Measurements from ENCODE around the gene ECEL1. TPM values are rescaled to one million over a fixed set of nuclear protein-coding genes. Genes with fewer than 3 reads are reported as not detected.

ECEL1 gene
- total RNA-seq, 1 experiment from 2014 or later: not detected

GRCh38 chr2:232522623-232523401, 35.2 kb upstream of the ECEL1 start:
- DNase-seq (ENCODE audit: low read depth): no peak

DNA sequence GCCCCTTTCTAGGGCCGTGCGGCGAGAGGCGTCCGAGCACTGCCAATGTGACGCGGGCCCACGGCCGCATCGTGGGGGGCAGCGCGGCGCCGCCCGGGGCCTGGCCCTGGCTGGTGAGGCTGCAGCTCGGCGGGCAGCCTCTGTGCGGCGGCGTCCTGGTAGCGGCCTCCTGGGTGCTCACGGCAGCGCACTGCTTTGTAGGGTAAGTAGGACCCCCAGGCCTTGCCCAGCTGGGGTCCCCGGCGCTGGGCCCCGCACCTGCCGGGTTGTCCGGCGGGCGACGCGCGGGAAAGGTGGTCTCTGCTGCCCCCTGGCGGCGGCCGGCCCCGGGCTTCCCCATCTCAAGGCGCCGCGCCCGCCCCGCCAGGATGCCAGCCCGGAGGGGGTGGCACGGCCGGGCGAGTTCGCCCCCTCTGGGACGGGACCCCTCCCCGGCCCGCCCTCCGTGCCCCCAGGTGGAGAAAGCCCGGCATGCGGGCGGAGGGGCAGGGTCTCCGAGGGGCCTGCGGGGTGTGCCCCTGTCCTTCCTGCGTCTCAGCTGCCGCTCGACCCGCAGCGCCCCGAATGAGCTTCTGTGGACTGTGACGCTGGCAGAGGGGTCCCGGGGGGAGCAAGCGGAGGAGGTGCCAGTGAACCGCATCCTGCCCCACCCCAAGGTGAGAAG, 34.5 kb upstream of the ECEL1 start:
- peak; percentile 45 for DNase-seq (ENCODE audit: low read depth)

- no peak for DNase-seq (ENCODE audit: low read depth)
These were observed 33.5 kb upstream of the ECEL1 start for GRCh38 chr2:232521098-232521497.

DNA sequence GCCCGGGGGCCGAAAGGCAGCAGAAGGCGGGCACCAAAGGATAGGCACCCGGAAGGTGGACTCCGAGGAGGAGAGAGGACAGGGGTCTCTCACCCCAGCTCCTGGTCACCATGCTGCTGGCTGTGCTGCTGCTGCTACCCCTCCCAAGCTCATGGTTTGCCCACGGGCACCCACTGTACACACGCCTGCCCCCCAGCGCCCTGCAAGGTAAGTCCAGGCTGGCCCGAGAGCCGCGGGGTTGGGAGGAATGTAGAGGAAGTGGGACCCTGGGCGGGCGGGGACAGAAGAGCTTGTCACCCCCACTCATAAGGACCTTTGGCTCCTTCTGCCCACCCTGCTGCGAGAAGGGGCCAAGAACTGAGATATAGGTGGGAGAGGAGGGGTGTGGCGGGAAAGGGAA, 32.9 kb upstream of the ECEL1 start:
- DNase-seq (ENCODE audit: low read depth): no peak

DNA sequence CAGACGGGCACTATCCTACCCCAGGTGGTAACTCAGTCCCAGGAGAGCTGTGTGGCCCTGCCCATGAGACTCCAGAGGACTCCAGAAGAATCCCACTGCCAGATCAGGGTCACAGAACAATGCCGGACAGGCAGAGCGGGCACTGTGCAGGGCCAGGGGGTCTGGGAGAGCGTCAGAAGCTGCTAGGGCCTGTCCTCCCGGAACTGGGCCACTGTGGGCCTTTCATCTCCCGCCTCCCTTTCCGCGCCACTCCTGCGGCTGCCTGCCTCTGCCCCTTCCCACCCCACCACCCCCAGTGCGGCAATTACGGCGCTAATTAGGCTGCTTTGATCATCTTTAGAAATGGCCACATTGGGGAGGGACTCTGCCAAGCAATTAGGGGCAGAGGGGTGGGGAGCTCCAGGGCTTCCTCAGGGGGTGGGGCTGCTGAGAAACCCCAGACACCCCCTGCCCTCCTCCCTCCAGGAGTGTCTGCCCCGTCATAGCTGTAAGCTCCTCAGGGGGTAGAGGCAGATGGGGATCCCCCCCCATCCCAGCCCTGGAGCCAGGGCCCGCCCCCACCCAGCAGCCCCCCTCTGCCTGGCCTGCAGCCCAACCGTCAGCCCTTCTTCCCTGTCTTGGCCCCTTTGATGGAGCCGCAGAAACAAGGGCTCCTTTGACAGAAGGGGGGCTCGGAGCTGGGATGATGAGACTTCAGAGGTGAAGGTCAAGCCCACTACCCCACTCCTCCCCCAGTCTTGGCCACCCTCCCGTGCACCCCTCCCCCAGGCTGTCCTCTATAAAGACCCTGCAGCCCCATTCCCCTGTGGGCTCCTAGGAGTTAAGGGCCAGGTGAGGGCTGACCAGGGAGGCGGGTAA, 32.2 kb upstream of the ECEL1 start, which contains the start of gene PRSS56:
PRSS56 (plus strand) TSS at position 808 of the 858 bp plus-strand sequence. CDS start 211 bp downstream, outside the sequence.
- no peak for DNase-seq (ENCODE audit: low read depth)

GRCh38 chr2:232518844-232519243, 31.2 kb upstream of the ECEL1 start:
- DNase-seq (ENCODE audit: low read depth): no peak

GRCh38 chr2:232516551-232516950, 28.9 kb upstream of the ECEL1 start:
- DNase-seq (ENCODE audit: low read depth): no peak

- no peak for DNase-seq (ENCODE audit: low read depth)
These were observed 28.0 kb upstream of the ECEL1 start for GRCh38 chr2:232515639-232516038.

GRCh38 chr2:232513353-232513752, 25.7 kb upstream of the ECEL1 start:
- DNase-seq (ENCODE audit: low read depth): no peak

DNA sequence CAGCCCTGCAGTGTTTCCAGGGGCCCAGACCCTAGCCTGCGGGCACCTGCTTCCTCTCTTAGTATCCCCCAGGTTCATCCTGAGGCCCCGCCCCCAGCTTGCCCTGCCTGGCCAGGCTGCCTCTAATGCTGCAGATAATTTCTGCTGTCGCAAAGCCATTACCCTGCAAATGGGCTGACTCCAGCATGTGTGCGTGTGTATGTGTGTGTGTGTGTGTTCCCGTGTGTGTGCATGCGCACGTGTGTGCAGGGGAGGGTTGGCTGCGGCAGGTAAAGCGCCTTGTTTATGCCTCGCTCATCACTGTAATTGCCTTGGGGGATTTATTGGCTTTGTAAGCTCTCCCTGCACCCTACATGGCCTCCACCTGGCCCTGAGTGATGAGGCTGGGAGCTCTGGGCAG, 25.0 kb upstream of the ECEL1 start:
- no peak for DNase-seq (ENCODE audit: low read depth)

GRCh38 chr2:232511336-232511890, 23.8 kb upstream of the ECEL1 start:
- DNase-seq (ENCODE audit: low read depth): no peak

DNA sequence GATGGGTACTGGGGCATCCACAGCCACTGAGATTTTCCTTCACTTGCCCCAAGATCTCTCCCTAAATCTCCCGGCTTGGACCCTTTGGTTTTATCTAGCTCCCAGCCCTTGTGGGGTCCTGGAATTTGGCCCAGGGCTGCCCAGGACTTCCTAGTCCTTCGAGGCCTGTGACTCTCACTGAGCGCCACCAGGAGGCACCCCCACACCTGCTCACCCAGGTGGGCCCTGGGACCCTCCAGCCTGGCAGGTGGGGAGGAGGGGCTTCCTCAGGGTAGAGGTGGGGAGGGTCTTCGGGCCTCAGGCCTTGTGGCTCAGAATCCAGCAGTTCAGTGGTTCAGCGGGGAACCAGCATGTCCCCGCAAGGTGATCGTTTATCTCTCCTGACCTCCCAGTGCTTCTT, 20.6 kb upstream of the ECEL1 start:
- no peak for DNase-seq (ENCODE audit: low read depth)

DNA sequence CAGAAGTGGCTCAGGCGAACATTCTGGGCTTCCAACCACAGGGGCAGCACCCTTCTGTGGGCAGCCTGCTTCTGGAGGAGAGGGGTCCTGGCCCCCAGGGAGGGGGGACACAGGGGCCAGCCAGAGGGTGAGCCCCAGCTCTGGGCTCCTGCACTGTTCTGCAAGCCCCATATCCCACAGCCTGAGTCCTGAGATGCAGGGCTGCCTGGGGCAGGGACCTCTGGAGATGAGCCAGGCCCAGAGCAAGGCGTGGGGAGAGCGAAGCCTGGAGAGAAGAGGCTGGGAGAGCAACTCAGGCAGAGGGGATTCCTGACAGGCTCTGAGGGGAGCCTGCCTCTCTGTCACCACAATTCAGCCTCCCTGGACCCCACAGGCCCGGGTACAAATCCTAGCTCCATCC, 19.1 kb upstream of the ECEL1 start:
- no peak for DNase-seq (ENCODE audit: low read depth)

- no peak for DNase-seq (ENCODE audit: low read depth)
These were observed 18.2 kb upstream of the ECEL1 start for GRCh38 chr2:232505856-232506255.

DNA sequence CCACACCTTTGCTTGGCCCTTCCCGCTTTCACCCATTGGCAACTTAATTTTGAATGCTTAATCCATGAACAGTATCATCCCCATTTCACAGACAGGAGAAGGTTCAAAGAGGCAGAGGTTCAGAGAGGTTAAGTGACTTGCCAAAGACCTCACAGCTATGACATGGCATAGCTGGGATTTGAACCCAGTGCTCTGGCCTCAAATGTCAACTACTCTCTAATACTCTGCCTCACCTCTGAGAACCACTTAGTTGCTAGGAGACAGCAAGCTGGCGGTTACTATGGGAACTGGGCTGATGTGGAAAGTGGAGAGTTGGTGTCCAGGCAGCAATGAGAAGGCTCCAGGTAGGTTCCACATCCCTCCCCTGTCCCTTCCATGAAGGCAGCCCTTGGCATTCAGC, 16.8 kb upstream of the ECEL1 start:
- DNase-seq (ENCODE audit: low read depth): no peak

DNA sequence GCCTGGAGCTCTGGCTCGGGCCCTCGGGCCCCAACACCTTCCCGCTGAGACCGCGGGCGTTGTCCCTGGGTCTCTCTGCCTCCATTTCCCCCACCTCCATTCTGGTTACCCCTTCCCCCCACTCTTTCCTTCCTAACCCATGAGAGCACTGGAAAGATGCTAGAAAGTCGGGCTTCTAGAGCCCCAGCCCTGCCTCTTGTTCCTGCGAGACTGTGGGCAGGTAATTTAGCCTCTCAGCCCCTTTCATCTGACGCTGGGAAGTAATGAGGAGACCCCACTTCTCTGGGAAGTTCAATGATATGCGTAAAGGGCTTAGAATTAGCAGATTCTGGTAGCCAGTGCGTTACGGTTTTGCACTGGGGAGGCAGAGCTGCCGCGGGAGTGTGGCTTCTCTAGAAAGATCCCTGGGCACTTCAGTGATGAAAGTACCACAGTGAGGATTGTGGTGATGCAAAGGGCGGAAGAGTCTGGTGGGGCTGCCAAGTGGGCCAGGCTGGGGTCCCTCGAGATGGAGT, 16.2 kb upstream of the ECEL1 start:
- no peak for DNase-seq (ENCODE audit: low read depth)

DNA sequence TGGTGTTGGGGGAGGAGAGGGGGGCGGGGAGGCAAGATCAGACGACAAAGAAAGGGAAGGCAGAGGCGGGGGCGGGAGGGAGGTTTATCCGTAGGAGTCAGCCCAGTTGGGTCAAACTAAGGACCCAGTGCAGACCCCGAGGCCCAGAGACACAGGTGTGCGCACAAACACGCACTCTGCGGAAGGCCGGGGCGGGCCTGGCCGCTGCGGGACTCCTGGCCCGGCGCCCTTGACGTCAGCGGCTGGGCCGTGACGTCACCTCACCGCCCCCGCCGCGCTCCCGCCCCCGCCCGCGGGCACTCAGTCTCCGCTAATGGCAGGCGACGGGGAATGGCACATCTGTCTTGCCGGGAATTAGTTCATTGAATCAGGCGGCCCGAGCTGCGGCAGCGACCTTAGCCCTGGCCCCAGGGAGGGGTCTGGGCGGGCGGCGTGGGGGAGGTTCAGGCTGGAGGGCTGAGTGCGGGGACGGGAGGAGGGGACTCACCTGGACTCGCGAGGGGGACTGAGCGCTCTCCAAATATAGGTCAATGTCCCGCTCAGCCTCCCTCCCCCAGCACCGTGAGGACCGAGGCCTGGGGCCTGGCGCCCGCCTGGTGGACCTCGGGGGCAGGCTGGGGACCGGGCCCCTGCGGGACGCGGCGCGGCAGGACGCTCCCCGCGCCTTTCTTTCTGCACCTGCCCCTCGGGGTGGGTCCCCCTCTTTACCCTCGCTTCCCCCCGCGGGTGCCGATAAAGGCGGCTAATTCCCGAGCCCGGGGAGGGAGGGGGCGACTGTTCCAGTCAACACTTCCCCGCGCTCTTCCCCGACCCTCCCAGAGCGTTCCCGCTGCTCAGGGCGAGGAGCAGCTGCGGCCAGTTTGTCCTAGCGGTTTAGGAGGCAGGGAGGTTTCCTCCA, 15.5 kb upstream of the ECEL1 start:
- DNase-seq (ENCODE audit: low read depth): no peak

DNA sequence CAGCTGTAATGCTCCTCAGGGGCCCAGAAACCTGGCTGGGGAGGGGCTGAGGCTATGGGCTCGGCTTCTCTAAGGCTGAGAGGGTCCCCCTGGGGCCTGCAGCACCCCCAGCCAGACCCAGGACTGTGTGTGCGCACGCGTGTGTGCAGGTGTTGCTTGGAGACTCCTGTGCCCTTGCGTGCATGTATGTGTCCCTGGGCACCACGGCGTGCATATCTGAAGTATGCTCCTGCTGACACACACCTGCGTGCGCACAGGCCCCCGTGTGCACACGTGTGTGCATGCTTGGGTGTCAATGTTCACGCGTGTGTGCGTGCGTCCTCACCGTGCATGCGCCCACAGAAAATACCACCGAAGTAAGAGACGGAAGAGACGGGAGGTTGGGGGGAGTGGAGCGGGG, 14.9 kb upstream of the ECEL1 start:
- no peak for DNase-seq (ENCODE audit: low read depth)

GRCh38 chr2:232501794-232502390, 14.3 kb upstream of the ECEL1 start:
- no peak for DNase-seq (ENCODE audit: low read depth)

- DNase-seq (ENCODE audit: low read depth): no peak
These were observed 13.7 kb upstream of the ECEL1 start for GRCh38 chr2:232501331-232501771.
